Gastrocnemius medialis (tissue), 4 donors: ENCODE measurements around the gene PARP15. TPM values are rescaled to one million over a fixed set of nuclear protein-coding genes. Genes with fewer than 3 reads are reported as not detected.

Source experiments
- ATAC-seq, 2 donors: fragments of 150-250 bp; one replicate each; pipeline ENCODE4 v1.9.1; 2016
- DNase-seq, 2 donors: peaks; one replicate each; pipeline ENCODE4 v3.0.0-alpha.2; 2019
- H3K27ac ChIP-seq, 4 donors: fragments of 200-600 bp; sonication (generic); 1 replicate in 1 of 4; 2 replicates in 3 of 4; pipeline ENCODE4 v1.5.1; 2016 to 2018; ENCODE audit warnings: mild to moderate bottlenecking in 2 of 4, moderate library complexity in 1 of 4
- H3K27me3 ChIP-seq, 3 donors: fragments of 200-600 bp; sonication (generic) in 2 of 3; 1 replicate in 1 of 3; 2 replicates in 2 of 3; pipeline versions ENCODE4 v1.5.1 to v1.6.0; 2016 to 2019; ENCODE audit warnings: mild to moderate bottlenecking in 1 of 3, moderate library complexity in 1 of 3
- H3K36me3 ChIP-seq, 2 donors: fragments of 200-600 bp; sonication (generic) in 1 of 2; one replicate each; pipeline ENCODE4 v1.5.1; 2017 to 2018
- H3K4me1 ChIP-seq, 2 donors: fragments of 200-600 bp; sonication (generic) in 1 of 2; one replicate each; pipeline ENCODE4 v1.5.1; 2016 to 2017; ENCODE audit warnings: mild to moderate bottlenecking in 2 of 2
- H3K4me3 ChIP-seq, 4 donors: fragments of 200-600 bp; sonication (generic) in 3 of 4; 1 replicate in 1 of 4; 2 replicates in 3 of 4; pipeline ENCODE4 v1.5.1; 2016 to 2019; ENCODE audit warnings: mild to moderate bottlenecking in 2 of 4
- H3K9me3 ChIP-seq, 3 donors: fragments of 200-600 bp; sonication (generic) in 2 of 3; 1 replicate in 1 of 3; 2 replicates in 2 of 3; pipeline ENCODE4 v1.5.1; 2016 to 2019
- POLR2A ChIP-seq, 2 donors: fragments of 450-650 bp; IDR thresholded peaks; one replicate each; pipeline ENCODE4 v1.6.1; 2017; ENCODE audit warnings: antibody characterized with exemption in 2 of 2, mild to moderate bottlenecking in 2 of 2, moderate library complexity in 2 of 2
- in situ Hi-C, 4 donors: fragments of 200-750 bp; cut with MboI; loops; one replicate each; pipeline versions ENCODE4 v1.15.0 to v1.8.0; 2017; ENCODE audit warnings: low sequenced_read_pairs in 4 of 4
- intact Hi-C: fragments of 100-400 bp; cut with DNase I; formaldehyde crosslinking; loops from one replicate; pipeline ENCODE4 v1.15.1; 2023; ENCODE audit warnings: low total_unique reads
- total RNA-seq, 4 donors: library from RNA; depleted of rRNA; stranded (reverse); fragments of >200 nt; gene quantifications; one replicate each; pipeline versions ENCODE4 v1.1.0 to v1.2.3, GENCODE V29; 2016
- TF ChIP-seq, protein P1 (sequence below), 5 experiments: fragments of 450-650 bp in 3 of 5; fragments of 200-600 bp in 2 of 5; sonication (generic) in 2 of 5; IDR thresholded peaks in 4 of 5; conservative IDR thresholded peaks in 1 of 5; 1 replicate in 4 of 5; 2 replicates in 1 of 5; pipeline ENCODE4 v1.5.1; 2016 to 2019; ENCODE audit warnings: antibody characterized with exemption in 5 of 5, mild to moderate bottlenecking in 3 of 5, moderate library complexity in 3 of 5

PARP15 gene
- total RNA-seq, 4 donors from 2014 or later, result 0.16 to 0.51 TPM; not detected in 2

DNA sequence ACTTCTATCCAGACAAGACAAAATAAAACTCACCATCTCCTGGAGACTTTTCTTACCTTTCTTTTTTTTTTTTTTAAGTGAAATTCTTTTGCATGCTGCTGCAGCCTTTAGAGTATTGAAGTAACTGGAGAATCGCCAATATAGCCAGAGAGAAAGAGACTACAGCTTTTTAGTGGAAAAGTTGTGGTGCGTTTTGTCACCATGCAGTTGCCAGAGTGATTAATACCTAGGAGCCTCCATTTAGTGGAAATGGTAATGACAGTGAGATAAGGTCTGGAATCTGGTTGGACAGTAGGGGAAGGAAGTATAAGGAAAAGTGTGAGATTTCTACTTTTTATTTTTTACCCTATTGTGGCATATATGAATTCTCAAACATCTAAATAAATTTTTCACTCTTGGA is 85.1 kb downstream of the PARP15 start:
- Histone ChIP-seq H3K4me1 (no peaks in the 10 kb centered on the region), H3K27me3 (no peaks in the 10 kb centered on the region), H3K9me3 (no peaks in the 10 kb centered on the region), H3K36me3 (no peaks in the 10 kb centered on the region), H3K27ac (no peak overlapping the region), H3K4me3 (no peak overlapping the region)
- TF ChIP-seq, protein P1, sequence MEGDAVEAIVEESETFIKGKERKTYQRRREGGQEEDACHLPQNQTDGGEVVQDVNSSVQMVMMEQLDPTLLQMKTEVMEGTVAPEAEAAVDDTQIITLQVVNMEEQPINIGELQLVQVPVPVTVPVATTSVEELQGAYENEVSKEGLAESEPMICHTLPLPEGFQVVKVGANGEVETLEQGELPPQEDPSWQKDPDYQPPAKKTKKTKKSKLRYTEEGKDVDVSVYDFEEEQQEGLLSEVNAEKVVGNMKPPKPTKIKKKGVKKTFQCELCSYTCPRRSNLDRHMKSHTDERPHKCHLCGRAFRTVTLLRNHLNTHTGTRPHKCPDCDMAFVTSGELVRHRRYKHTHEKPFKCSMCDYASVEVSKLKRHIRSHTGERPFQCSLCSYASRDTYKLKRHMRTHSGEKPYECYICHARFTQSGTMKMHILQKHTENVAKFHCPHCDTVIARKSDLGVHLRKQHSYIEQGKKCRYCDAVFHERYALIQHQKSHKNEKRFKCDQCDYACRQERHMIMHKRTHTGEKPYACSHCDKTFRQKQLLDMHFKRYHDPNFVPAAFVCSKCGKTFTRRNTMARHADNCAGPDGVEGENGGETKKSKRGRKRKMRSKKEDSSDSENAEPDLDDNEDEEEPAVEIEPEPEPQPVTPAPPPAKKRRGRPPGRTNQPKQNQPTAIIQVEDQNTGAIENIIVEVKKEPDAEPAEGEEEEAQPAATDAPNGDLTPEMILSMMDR (IDR thresholded peaks at IDR 0.05 in 4 of 5, conservative IDR thresholded peaks at IDR 0.05 in 1 of 5), result no peak
- no peak for TF ChIP-seq POLR2A (IDR thresholded peaks at IDR 0.05)
- in situ Hi-C loops (no loop called here), intact Hi-C loops (no loop called here)
- DNase-seq (no peak), ATAC-seq (no peak)

DNA sequence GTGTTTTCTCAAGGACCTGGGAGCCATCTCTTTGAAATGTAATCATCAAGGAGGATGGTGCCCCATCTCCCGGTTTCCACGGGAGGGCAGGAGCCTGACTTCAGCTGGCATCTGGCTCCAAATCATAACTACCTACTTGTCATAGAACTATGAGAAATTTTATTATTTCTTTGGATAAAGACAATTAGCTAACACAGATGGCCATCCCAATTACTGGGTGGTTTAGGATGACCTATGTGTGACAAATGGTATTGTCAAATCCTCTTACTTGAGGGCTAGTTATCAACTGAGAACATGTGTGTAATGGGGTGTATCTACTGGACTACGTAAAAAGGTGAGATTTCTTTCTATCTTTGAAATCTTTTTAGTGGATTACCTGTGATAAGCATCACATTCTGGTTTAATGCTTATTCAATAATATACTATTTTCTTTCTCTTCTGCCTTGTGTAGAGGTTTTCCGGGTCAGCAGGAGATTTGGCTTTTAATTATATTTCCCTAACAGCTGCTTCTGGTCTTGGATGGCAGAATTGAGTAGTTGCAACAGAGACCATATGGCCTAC is 87.9 kb downstream of the PARP15 start:
- no peak for DNase-seq
- intact Hi-C loops, result no loop called here
- Histone ChIP-seq H3K36me3 (no peaks in the 10 kb centered on the region), H3K27ac (no peak overlapping the region), H3K4me1 (no peaks in the 10 kb centered on the region), H3K9me3 (no peaks in the 10 kb centered on the region), H3K27me3 (no peaks in the 10 kb centered on the region), H3K4me3 (no peak overlapping the region)
- no peak for TF ChIP-seq POLR2A (IDR thresholded peaks at IDR 0.05)
- TF ChIP-seq, protein P1 (IDR thresholded peaks at IDR 0.05 in 4 of 5, conservative IDR thresholded peaks at IDR 0.05 in 1 of 5), result no peak
- ATAC-seq, result no peak
- in situ Hi-C loops, result no loop called here

DNA sequence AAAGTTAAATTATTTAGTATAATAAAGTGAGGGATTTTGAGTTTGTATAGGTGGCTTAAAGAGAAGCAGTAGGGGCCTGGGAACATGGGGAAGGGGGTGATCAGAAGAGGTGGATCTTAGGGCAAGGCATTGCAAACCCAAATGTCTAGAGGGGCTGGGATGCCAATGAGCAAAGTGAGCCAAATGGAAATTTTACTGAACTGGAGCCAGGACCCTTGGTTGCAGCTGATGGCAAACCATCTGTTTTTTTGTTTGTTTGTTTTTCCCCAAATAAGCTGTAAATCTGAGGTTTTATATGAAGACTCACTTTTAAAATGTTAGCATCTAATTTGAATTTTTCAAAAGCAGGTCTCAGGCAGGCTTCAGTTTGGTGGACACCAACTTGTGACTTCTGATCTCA is 88.4 kb downstream of the PARP15 start:
- DNase-seq (no peak), ATAC-seq (no peak)
- Histone ChIP-seq H3K27ac (no peak overlapping the region), H3K27me3 (no peaks in the 10 kb centered on the region), H3K4me3 (no peak overlapping the region), H3K4me1 (no peaks in the 10 kb centered on the region), H3K36me3 (no peaks in the 10 kb centered on the region), H3K9me3 (no peaks in the 10 kb centered on the region)
- in situ Hi-C loops (no loop called here), intact Hi-C loops (no loop called here)
- TF ChIP-seq, protein P1 (IDR thresholded peaks at IDR 0.05 in 4 of 5, conservative IDR thresholded peaks at IDR 0.05 in 1 of 5), result no peak
- no peak for TF ChIP-seq POLR2A (IDR thresholded peaks at IDR 0.05)

DNA sequence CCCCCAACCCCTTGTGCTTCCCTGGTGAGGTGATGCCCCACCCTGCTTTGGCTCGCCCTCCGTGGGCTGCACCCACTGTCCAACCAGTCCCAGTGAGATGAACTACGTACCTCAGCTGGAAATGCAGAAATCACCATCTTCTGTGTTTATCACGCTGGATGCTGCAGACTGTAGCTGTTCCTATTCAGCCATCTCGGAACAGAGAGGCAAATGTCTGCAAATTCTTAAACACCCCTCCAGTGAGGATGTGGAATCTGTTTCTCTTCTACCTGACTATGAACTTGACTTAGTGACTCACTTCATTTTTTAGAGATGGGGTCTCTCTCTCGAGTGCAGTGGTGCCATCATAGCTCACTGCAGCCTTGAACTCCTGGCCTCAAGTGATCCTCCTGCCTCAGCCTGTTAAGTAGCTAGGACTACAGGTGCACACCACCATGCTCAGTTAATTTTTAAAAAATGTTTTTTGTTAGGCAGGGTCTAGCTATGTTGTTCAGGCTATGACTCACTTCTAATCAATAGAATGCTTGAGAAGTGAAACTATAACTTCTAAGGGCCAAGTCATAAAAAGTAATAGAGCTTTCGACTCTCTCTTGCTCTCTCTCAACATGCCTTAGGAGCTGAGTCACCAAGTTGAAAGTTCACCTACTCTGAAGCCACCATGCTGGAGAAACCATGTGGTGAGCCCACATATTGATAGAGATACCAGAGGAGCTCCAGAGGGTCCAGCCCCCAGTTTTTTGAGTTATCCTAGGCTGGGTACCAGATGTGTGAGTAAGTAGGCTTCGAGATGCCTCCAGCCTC is 91.7 kb downstream of the PARP15 start:
- ATAC-seq, result no peak
- intact Hi-C loops (no loop called here), in situ Hi-C loops (no loop called here)
- Histone ChIP-seq H3K27me3 (no peaks in the 10 kb centered on the region), H3K36me3 (no peaks in the 10 kb centered on the region), H3K4me3 (no peak overlapping the region), H3K4me1 (no peaks in the 10 kb centered on the region), H3K9me3 (no peaks in the 10 kb centered on the region), H3K27ac (no peak overlapping the region)
- no peak for TF ChIP-seq POLR2A (IDR thresholded peaks at IDR 0.05)
- TF ChIP-seq, protein P1 (IDR thresholded peaks at IDR 0.05 in 4 of 5, conservative IDR thresholded peaks at IDR 0.05 in 1 of 5), result no peak
- no peak for DNase-seq
